AG09309 (cell line): ENCODE data around the gene CBY1.

Source experiments
- DNase-seq: peaks from one replicate; pipeline ENCODE4 v3.0.0-alpha.2; 2010; ENCODE audit warnings: low read depth
- H3K4me3 ChIP-seq: 2 replicates; pipeline ENCODE4 v1.5.1; 2011; ENCODE audit warnings: mild to moderate bottlenecking, low read depth, low read length, moderate library complexity; ENCODE audit not compliant: control insufficient read depth
- CTCF ChIP-seq: IDR thresholded peaks from 2 replicates; pipeline ENCODE4 v1.5.1; 2011; ENCODE audit warnings: mild to moderate bottlenecking, low read depth, low read length, inconsistent platforms; ENCODE audit not compliant: insufficient read depth, control insufficient read depth; ENCODE audit errors: missing control alignments

CBY1 gene

GRCh38 chr22:38717244-38717643 lies 60.8 kb downstream of the CBY1 start:
- no peak overlapping the region for H3K4me3 ChIP-seq
- no peak for DNase-seq
- no peak for TF ChIP-seq CTCF

GRCh38 chr22:38718414-38718813 lies 62.0 kb downstream of the CBY1 start:
- no peak for DNase-seq
- no peak overlapping the region for H3K4me3 ChIP-seq
- peak; percentile 71 for TF ChIP-seq CTCF

- no peak overlapping the region for H3K4me3 ChIP-seq
- no peak for DNase-seq
- no peak for TF ChIP-seq CTCF
Observed at GRCh38 chr22:38719196-38719595, 62.8 kb downstream of the CBY1 start.

GRCh38 chr22:38720350-38720749 lies 63.9 kb downstream of the CBY1 start:
- H3K4me3 ChIP-seq, result no peak overlapping the region
- no peak for DNase-seq
- no peak for TF ChIP-seq CTCF

- no peak overlapping the region for H3K4me3 ChIP-seq
- DNase-seq, result no peak
- no peak for TF ChIP-seq CTCF
Observed at GRCh38 chr22:38721551-38721950, 65.1 kb downstream of the CBY1 start.
